Inflammatory macrophage (primary cell): Measurements from ENCODE around the gene FCN1.
"Not testable (repeated sequence)": the region's sequence is repeated elsewhere in the genome, so short reads cannot be mapped to it uniquely, and the experiment has no call there.

Source experiments
- DNase-seq, 2 donors: peaks; one replicate each; pipeline ENCODE4 v3.0.0-alpha.2; 2020 to 2022

The FCN1 gene

DNA sequence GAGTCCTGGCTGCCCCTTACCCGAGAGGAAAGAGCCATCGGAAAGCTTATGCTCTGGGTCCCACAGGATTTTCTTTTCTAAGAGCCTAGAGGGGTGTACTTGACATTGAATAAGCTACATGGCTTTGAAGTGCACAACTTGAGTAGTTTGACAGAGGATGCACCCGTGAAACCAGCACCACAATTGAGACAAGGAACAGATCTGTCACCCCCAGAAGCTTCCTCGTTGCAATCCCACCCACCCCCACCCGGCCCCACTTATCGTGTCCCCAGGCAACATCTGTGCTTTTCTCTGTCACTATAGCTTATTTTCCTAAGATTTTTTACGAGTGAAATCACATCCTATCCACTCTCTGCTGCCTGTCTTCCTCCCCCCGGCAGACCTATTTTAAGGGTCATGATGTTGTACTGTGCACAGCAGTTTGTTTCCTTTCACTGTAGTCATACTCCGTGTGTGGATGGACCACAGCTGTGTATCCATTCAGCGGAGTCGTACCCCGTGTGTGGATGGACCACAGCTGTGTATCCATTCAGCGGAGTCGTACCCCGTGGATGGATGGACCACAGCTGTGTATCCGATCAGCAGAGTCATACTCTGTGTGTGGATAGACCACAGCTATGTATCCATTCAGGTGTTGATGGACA lies 45.9 kb downstream of the FCN1 start:
- no peak for DNase-seq

DNA sequence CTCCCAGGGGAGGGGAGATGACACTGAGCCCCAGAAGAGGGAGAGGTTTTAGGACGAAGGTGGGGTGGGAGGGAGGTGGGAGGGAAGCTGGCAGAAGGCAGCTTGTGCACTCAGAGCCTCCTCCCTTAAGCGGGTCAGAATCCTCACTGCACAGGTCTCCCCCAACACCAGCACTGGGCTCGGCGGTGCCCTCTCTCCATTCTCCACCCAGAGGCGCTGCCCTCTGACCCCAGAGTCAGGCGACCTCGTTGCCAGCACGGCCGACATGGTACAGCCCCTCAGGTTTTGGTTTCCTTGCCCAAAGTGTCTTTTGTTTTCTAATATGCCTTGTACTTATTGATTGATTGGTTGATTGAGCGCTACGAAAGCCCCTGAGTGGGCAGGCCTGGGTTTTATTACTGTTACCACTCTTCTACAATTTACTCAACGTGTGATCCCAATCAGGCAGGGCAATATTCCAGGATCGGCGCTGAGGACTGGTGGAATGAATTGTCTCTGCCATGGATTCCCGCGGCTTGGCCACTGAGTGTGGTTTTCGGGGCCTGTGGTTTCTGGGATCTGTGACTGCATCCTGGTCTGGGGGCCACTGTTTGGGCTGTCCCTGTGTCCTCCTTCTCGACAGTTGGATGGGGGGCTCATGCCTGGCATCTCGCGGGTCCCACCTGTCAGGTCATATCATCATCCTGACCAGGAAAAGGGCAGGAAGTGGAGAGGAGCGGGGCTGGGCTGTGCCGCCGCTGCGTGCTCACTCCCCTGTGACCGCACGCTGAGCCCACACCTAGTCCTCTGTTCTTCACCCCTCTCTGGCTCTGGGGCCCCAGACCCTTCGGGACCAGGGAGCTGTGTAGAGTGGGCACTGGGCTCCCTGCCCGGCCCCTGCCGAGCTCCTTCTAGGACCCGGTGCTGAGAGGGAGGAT lies 46.7 kb downstream of the FCN1 start:
- DNase-seq, result no peak

DNA sequence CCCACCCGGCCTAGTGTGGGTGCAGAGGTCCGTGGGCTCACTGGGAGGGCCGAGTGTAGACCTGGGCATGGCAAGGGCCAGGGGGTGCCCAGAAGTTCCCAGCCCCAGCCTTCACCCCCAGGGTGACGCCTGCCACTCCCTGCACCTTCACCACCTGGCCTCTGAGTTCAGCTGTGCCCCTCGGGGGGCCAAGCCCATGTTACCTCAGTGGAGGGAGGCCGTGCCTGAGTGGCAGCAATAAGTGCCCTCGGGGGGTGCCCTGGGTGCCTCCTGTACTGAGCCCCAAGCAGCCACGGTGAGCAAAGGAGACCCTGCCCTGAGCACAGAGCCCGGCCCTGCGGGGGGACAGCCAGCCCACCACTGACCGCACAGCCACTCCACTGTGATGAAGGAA lies 47.4 kb downstream of the FCN1 start:
- no peak for DNase-seq

DNA sequence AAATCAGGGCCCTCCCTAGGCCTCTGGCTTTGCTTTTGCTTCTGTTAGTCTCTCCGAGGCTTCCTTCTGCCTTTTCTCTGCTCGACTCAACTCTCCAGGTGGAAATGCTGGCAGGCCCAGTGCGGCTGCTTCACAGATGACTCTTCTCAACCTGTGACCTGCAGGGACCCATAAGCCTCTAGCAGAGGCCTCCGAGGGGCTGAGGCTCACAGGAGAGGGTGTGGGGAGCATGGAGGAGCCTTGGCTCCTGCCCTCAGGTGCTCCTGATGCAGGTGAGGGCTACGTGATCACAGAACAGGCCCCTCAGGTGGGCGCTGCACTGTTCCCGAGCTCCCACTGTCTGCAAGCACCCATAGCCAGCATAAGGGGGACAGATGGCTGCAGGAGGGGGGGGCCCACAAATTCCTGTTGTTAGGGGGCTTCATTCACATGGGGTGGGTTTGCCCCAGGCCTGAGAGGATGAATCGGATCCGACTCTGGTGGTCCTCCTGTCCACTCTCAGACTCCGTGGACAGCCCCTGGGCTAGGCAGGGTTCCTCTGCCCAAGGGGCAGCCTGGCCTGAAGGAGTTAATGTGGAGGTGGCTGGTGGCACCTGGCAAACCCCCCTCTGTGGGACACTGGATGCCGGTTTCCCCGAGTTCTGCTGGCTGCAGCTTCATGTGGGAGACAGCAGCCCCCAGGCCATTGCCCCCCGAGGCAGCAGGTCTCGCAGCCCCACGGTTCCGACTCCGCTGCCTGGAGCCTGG lies 48.0 kb downstream of the FCN1 start:
- DNase-seq, result no peak

DNA sequence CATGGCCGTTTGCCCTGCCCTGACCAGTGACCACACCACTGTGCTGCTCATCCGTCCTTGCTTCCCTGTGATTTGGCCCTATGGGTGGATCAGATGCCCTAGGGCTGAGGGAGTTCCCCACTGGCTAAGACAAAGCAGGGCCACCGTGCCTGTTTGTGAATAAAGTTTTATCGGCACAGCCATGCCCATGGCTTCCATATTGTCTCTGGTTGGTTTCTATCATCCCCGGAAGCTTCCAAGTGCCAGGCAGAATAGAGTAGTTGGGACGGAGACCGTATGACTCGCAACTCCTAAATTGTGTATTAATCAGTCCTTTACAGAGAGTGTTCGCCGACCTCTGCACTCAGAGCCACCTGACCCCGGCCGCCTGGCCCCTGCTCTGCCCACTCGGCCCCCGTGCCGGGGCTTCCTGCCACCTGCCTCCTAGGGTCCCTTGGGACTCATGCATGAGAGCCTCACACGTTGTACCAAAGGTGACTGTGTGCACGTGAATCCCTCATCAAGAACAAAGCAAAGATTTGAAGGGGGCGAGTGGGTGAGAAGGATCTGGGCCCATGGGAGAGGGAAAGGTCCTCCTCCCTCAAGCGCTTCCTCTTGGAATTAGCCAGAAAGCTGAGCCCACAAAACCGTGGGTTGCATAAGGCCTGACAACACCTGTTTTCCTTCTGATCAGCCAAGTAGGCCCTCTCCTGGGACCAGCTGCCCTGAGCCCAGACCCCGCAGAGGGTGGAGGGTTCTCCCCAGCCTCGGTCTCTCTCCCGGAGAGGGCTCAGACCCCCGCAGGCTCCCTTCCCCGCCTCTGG lies 48.8 kb downstream of the FCN1 start:
- no peak for DNase-seq

DNA sequence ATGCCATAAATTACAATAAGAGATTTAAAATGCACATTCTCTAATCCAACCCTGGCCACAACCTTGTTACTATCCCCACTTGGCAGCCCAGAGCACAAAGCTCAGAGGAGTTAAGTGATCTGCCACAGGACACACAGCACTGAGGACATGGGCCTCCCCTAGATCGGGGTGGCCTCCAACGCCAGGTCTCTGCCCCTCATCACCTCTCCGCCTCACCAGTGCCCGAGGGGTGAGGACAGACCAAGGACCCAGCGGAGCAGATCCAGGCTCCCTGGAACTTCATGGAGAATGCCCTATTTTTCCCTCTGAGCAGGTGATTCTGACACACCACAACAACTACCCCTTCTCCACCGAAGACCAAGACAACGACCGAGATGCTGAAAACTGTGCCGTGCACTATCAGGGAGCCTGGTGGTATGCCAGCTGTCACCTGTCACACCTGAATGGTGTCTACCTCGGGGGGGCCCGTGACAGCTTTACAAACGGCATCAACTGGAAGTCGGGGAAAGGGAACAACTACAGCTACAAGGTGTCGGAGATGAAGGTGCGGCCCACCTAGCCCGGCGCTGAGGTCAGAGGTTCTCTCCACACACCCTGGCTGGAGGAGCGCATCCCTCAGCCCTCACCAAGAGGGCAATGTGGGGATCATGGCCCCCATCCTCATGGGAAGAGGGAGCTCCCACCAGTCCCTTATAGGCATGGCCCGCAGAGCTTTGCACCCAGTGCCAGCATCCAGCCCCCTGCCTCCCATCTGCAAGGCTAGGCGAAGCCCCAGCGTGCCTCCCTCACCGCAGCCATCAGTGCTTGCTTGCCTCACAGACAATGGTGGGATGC lies 49.6 kb downstream of the FCN1 start:
- DNase-seq, result no peak

DNA sequence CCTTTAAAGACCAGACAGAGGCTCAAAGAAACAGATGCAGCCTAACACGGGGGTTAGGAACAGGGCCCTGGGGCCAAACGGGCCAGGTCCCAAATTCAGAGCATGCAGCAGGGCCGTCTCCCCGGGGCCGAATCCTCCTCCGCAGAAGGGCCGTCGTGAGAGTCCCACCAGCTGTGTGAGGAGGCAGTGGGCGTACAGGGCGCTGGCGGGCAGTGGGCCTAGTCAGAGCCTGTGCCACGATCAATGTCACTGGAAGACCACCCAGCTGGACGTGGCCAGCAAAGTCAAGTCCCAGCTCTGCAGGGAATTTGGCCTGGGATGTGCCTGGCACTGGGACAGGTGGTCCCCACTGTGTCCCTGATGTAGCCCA lies 52.9 kb downstream of the FCN1 start:
- DNase-seq, result no peak

DNA sequence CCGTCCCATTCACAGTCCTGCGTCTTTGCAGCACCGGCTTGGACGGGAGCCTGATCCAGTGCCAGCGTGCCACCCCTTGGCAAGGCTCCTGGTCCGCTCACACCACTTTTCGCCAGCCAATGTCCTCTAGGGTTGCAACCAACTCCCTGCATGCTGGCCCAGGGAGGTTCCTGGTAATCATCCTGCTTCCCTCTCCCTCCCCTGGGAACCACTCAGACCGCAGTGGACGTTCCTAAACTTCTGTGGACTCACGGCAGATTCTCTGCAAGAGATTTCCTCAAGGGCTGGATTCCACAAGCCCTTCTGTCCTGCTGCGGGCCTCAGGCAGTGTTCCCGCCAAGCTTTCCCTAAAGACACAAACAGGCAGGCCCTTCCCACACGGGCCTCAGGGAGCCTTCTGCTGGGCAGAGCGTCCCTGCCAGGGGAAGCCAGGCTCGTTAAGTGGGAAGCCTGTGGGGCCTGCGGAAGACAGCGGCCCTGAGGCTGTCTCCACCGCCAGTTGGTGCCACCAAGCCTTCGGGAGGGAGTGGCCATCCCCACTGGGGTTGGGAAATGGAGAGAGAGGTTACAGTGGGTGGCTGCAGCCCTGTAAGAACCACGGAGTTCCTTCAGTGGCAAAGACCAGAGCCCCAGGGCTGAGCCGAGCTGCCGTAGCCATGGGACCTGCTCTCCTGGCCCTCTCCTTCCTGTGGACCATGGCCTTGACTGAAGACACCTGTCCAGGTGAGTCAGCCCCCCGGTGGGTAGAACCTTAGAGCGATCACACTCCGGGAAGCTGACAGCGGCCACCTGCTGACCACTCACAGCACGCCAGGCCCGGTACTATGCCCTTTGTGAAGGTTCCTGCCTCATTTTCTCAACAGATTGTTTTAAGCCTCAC lies 53.5 kb downstream of the FCN1 start:
- no peak for DNase-seq

DNA sequence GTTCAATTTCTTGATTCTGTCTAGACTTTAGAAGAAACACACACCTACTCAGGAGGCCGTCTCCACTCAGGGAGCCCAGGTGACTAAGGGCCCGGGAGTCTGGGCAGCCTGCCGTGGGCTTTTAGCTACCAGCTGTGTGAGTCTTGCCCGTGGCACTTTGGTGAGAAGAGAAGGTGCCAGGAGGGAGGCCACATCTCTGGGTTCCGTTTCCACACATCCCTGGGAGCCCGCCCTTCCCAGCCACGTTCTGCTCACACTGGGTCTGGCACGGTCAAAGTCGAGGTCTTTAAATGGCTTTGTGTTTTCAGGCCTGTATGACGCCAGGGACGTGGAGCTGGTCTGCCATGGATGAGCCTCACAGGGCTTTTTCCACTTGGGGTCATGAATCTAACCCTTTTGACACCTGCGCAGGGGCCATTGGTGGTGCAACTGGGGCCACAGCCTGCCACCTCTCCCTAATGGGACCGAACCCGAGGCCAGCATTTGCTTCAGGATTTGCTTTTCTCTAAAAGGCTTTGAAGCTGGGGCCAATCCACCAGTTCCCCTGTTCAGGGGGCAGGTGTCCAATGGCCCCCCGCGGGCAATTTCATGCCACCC lies 54.3 kb downstream of the FCN1 start:
- DNase-seq, result no peak

DNA sequence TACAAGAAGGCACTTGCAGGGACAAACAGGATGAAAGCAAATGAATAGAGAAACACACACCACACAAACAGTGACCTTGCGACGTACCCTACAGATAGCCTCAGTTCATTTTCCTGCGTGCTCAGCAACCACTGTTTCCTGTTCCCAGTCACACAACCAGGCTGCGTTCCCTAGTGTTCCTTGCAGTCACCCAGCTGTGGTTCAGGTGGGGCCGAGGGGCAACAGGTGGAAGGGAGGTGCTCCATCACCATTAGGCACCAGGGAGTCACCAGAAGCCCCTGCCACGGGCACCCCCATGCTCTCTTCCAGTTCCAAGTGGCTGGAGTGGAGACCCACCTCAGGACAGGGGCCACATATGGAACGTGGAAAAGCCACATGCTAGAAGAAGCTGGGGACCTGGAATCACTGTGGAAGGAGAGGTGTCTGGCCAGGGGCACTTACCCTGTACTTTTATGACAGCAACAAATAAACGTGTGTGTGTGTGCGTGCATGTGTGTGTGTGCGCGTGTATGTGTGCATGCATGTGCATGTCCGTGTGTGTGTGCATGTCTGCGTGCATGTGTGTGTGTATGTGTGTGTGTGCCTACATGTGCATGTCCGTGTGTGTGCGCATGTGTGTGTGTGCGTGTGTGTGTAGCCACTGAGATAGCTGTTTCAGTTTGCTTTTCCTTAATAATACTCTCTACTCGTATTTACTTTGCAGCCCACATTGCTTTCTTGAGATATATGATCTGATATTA lies 55.9 kb downstream of the FCN1 start:
- no peak for DNase-seq

DNA sequence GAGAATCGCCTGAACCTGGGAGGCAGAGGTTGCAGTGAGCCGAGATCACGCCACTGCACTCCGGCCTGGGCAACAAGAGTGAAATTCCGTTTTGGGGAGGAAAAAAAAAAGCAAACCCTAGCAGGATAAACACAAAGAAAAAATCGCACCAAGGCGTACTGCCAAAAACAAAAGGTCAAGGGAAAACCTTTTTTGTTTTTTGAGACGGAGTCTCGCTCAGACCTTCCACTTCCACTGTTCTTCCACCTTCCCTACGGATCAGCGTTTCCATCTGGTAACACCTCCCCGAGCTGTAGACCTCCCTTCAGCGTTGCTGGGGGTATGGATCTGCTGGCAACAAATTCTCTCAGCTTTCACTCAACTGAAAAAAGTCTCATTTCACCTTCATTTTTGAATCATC lies 57.2 kb downstream of the FCN1 start:
- DNase-seq, result no peak

DNA sequence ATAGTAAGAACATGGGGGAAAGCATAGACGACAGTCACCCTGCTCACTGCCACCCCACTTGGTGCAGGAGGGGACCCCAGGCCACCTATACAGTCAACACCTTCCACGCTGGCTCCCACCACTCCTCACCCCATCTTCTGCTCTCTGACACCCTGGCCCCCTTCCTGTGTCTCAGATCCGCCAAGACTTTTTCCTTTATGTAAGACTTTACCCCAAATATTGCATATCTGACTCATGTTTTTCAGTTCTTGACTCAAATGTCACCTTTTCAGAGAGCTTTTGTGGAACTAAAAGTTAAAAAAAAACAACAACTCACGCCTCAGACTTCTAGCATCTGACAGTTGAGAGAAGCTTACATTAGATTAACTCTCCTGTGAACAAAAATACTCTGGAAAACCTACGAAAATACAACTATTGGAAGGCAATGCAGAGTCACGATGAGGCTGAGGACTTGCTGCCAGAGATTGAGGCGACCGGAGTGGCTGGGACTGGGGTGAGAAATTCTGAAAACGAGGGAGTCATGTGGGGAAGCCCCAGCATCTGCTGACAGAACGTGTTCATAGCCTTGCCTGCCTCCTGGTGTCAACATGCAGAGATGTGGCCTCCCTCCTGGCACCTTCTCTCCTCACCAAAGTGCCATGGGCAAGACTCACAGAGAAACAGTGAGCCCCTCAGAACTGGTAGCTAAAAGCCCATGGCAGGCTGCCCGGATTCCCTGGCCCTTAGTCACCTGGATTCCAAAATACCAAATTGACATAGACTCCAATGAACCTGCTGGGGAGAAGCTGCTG lies 59.5 kb downstream of the FCN1 start:
- DNase-seq, result no peak

DNA sequence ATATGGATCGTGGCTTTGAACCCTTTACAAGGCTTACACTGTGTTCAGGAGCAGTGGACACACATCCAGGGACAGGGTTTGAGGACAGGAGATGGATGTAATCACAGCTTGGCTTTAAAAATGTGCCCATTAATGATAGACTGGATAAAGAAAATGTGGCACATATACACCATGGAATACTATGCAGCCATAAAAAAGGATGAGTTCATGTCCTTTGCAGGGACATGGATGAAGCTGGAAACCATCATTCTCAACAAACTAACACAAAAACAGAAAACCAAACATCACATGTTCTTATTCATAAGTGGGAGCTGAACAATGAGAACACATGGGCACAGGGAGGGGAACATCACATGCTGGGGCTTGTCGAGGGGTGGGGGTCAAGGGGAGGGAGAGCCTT lies 60.3 kb downstream of the FCN1 start:
- DNase-seq, result not testable (repeated sequence)

DNA sequence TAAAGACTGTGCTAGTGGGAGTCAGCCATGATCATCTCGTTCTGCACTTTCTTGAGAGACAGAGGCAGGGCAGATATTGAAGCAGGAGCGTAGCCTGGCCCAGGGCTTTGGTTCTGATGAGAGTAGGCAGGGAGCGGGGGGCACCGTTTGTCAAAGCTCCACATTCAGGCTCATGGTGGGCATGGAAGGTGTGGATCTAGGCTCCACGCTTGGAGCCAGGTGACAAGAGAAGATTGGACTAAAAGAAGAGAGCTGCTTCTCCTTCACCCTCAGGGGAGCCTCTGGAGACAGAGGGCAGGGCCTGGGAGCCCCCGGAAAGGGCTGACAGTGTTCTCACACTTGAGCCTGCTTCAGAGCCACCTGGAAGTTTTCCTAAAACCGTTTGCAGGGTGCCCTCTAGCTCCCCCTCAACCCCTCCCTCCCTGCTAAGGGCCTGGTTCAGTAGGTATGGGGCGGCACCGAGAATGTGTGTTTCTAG lies 61.8 kb downstream of the FCN1 start:
- no peak for DNase-seq
